HUDEP-2 (cell line): ENCODE data around the gene ZMYND8.
"Not testable (repeated sequence)": the region's sequence is repeated elsewhere in the genome, so short reads cannot be mapped to it uniquely, and the experiment has no call there.

Experiments
- DNase-seq, 76 experiments: peaks; one replicate each; lab custom pipeline; 2025; ENCODE audit not compliant: unreplicated experiment in 76 of 76; lab: John Stamatoyannopoulos, UW

Gene ZMYND8

DNA sequence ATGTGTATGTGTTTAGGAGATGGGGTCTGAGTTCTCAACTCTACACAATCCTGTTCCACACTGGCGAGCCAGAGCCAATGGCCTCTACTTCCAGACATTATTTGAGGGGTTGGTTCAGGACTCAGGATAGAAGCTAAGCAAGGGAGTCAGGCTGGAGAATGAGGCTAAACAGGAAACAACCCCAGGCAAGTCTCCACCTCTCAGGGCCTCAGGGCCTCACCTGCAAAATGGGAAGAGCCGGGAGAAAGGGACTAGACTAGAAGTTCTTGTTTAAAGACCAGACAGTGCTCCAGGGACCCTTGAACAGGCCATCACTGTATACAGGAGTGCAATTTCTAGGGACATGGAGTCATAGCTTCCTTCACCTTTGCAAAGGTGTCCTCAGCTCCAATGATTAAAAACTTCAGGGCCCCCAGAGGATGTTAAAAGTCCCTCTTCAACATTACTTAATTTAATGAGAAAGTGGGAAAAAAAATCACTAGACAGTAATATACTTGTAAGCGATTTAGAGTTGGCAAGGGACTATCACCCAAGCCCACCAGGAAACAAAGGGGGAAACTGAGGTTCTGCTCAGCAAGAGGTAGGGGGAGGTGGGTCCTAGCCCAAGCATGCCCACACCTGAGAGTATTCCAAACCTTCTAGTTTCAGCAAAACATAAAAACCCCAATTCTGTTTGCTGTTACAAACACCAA, 41.7 kb downstream of the ZMYND8 start:
- DNase-seq: no peak

DNA sequence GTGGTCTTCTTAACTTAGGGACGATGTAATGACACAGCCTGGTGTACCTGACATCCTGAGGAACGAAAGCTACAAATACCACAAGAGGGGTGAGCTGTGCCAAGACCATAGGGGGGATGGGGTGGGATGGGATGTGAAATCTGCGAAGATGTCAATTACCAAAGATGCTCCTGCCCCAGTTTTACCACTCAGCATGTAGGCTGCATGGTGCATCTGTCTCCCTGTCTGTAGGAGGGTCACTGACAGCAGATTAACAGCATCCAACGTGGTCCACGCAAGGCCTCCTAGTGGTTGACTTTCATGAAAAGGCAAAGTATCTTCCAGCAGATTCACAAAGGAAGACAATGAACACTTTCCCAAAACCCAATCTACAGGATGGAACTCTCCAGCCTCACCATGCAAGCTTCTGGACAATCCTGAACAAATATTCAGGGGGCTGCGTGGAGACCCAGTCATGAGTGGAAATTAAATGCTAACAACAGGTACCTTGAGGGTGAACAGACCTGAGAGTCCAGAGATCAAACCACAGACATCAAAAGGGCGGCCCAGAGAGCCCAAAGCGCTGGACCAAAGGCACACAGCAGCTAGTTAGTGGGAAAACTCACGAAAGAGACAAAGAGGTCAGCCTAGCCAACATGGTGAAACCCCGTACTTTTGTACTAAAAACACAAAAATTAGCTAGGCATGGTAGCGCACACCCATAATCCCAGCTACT, 44.4 kb downstream of the ZMYND8 start:
- no peak for DNase-seq

DNA sequence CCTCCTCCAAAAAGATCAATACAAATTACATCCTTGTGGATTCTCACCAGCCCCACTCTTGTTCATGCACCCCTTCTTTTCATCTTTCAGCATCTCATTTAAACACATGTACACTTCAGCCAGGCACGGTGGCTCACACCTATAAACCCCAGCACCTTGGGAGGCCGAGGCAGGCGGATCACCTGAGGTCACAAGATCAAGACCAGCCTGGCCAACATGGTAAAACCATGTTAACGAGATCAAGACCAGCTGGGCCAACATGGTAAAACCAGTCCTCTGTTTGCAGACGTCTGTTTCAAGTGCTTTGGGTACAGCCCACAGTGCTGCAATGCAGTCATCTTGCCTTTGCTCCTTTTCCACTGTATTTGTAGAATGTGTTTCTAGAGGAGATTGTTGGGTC, 45.3 kb downstream of the ZMYND8 start:
- no peak for DNase-seq

DNA sequence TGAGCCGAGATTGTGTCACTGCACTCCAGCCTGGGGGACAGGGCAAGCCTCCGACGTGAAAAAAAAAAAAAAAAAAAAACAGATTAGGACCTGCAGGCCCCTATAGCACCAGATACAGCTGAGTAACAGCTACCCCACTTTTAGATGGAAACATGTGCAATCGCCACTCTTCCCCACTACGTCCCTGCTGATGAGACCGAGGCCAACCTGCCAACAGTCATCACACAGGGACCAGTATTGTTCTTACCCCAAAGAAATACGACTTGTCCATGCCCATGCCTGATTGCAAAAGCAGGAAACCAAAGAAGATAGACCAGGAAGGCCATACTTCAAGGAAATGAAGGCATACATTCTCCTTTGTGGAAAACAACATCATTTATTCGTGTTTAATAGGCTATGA, 45.8 kb downstream of the ZMYND8 start:
- no peak for DNase-seq

DNA sequence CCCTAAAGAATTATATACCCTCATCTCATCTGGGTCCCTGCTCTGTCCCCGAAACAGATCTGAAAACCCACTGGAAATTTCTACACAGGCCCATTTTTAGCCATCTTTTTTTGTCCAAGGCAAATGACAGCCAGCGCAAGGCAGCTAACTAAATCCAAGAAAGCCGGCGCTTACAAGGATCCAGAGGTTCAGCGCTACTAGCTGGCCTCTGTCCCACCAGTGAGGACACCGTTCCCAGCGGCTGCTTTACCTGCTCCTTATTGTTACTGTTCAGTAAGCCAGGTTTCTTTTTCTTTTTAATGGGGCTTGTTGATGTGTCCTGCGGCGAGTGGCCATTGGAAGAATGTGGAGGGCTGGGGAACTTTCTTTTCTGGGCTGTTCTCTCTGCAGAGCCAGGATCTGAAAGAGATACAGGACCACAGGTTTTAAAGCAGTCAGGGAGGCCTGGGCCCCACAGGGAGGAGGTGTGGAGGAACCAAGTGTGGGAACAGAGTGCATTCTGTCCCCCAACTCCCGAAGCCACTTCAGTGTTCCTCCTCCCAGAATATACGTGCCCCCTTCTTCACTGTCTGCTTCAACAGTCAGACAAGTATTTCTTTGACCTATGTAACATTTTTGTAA, 46.6 kb downstream of the ZMYND8 start:
- DNase-seq: no peak

DNA sequence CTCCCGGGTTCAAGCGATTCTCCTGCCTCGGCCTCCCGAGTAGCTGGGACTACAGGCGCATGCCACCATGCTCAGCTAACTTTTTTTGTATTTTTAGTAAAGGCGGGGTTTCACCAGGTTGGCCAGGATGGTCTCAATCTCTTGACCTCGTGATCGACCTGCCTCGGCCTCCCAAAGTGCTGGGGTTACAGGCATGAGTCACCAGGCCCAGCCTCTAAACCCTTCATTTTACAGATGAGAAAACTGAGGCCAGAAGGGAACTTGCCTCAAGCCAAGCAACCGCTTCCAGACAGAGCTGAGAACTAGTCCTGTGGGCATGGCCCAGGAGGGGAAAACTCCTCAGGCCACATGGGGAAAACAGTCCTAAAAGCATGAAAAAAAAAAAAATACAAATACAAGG, 47.1 kb downstream of the ZMYND8 start:
- DNase-seq: no peak

DNA sequence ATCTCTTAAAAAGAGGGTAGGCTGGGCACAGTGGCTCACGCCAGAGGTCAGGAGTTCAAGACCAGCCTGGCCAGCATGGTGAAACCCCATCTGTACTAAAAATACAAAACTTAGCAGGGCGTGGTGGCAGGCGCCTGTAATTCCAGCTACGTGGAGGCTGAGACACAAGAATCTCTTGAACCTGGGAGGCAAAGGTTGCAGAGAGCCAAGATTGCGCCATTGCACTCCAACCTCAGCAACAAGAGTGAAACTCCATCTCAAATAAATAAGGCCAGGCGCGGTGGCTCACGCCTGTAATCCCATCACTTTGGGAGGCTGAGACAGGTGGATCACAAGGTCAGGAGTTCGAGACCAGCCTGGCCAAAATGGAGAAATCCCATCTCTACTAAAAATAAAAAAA, 48.9 kb downstream of the ZMYND8 start:
- DNase-seq: not testable (repeated sequence)

DNA sequence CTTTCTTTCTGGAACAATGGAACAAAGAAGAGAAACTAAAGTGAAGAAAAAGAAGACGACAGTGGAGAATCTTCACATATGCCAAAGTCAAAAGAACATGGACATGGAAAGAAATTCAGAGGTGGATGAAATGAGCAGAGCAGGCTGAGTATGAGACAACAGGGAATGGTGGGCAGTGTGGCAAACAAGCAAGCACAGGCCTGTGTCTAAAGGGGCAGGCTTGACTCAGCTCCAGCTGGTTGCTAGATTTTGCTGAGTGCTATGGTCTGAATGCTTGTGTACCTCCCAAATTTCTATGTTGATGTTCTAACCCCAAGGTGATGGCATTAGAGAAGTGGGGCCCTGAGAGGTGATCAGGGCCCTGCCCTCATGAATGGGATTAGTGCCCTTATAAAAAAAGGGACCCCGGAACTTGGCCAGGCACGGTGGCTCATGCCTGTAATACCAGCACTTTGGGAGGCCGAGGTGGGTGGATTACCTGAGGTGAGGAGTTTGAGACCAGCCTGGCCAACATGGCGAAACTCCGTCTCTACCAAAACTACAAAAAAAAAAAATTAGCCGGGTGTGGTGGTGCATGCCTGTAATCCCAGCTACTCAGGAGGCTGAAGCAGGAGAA, 49.6 kb downstream of the ZMYND8 start:
- DNase-seq: no peak

DNA sequence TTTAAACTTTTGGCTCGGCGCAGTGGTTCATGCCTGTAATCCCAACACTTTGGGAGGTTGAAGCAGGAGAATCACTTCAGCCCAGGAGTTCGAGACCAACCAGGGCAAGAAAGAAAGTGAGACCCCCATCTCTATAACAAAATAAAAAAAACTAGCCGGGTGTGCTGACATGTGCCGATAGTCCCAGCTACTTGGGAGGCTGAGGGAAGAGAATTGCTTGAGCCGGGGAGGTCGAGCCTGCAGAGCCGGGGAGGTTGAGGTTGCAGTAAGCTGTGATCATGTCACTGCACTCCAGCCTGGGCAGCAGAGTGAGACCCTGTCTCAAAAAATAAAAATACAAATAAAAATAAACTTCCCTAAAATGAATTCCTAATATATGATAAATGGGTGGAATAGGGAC, 50.4 kb downstream of the ZMYND8 start:
- DNase-seq: no peak

DNA sequence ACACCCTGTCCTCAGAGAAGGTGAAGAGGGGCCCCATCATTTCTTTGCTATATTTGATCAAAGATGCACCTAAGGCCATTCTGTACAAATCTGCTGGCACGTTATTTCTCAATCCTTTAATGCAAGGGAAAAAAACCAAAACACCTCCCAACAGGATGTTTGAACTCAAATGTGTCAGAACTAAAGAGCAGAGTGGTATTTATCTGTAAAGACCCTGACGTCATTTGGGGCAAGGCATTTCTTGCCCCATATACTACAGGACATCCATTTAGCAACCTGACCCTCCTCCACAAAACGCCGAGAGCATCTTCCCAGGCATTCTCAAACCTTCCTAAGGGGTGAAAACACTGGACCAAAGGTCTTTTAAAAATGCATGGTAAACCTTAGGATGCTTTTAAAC, 50.8 kb downstream of the ZMYND8 start:
- no peak for DNase-seq

DNA sequence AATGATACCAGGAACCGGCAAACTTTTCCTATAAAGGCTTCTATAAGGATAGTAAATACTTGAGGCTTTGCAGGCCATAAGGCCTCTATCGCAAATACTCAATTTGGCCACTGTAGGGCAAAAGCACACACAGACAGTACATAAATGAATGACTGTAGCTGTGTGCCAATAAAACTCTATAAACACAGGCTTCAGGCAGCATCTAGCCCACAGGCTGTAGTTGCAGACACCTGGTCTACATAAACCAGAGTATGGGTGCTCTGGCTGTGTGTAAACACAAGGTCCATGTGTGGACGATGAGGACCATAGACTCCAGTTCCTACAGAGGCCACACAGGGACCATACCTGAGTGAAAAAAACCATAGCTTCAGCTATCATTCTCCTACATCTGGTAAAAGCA, 52.2 kb downstream of the ZMYND8 start:
- peak in 3 of 76 experiments; percentile 5 to 8 (median 5) for DNase-seq

DNA sequence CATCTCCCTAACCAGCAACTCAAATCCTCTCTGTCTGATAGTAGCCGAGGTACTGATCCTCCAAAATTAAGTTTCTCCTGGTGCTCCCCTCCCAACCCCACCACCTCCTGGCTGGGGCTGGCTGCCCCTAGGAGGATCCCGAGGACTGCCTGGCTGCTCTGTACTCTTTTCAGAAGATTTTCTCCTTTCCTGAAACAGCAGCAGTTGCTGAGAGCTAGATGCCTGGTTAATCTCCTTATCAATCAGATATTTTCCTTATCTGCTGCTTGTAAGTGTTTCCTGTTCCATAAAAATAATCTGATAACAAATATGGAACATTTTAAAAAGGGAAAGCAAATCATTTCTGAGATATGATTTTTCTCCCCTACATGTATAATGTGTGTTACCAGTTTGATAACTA, 52.8 kb downstream of the ZMYND8 start:
- no peak for DNase-seq

DNA sequence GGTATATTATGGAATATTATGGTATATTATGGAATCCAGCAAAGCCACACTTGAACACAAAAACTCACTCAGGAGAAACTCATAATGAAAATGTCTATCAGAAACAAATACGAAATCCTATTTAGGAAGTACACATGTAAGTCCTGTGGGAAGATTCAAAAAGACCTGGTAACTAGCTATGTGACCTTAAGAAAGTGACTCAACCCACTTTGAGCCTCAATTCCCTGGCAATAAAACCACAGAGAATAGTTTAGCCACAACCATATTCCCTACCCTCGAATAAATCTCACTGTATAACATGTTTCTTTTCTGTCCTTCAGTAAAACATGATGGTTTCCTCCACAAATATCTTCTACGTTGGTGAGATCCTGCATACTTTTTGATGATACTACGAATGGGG, 56.4 kb downstream of the ZMYND8 start:
- no peak for DNase-seq

DNA sequence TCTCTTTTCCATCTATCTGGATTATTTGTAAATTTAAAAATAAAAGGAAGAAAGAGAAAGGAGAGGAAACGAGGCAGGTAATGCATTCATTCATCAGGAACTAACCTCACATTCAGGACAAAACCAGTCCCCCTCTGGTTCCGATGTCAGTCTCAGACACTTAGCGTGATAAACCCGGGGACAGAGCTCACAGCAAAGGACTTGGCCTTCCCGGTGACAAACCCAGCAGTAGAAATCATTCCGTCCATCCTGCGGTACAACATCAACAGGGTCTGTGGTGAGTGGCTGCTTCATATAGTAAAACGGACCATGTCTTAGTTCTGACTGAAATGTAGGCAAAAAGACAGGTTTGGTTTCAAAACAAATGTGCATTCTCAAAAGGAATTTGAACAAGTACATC, 57.9 kb downstream of the ZMYND8 start:
- no peak for DNase-seq

DNA sequence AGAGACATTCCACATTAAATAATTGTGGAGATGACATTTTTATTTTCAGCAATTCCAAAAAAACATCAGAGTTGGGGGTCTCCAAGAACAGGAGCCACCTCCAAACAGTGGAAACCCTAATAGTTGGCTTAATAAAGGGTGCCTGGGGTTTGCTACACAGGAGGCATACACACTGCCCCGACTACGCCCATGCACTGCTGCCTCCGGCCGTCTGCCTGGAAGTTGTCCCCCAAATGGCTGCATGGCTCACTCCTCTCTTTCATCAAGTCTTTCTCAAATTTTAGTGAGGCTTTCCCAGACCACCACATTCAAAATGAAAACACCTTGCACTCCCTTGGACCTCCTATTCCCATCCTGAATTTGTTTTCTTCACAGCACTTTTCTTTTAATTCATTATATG, 58.8 kb downstream of the ZMYND8 start:
- DNase-seq: no peak

DNA sequence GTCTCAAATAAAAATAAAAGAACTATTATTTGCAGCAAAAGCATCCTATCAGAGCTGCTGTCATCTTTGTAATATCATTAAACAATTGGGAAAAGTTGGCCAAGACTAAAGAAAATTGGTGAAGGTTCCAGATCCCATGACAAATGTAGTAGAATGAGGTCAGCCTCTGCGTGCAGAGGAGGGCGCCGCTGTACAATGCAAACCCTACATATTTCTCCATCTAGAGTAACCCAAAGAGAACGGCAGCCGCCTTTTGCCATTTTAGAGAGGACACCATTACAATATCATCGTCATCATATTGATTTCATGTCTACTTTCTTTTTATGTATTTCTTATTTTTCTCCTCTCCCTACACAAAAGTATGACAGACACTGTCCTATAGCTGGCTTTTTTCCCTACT, 59.5 kb downstream of the ZMYND8 start:
- DNase-seq: peak in 2 of 76 experiments; percentile 7 to 15

DNA sequence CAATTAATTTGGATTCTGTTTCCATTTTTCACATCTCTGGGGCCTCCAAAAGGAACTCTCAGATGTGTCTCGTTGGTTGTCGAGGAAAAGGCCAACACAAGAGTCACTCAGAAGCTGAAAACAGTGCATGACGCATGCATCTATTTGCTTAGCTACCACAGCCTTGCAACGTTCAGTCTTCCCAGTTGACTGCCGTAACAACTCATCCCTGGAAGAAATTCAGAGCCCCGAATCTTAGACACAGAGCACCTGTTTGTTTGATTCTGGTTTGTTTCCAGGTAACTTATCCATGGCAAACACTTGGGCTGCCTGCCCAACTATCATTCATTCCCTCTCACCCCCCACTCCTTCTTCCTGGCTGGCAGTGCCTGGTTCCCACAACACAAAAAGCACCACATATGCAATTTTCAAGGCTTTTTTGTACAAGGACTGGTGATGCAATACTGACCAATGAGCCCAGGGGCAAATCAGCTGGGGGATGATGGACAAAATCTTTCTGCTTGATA, 60.5 kb downstream of the ZMYND8 start:
- no peak for DNase-seq

DNA sequence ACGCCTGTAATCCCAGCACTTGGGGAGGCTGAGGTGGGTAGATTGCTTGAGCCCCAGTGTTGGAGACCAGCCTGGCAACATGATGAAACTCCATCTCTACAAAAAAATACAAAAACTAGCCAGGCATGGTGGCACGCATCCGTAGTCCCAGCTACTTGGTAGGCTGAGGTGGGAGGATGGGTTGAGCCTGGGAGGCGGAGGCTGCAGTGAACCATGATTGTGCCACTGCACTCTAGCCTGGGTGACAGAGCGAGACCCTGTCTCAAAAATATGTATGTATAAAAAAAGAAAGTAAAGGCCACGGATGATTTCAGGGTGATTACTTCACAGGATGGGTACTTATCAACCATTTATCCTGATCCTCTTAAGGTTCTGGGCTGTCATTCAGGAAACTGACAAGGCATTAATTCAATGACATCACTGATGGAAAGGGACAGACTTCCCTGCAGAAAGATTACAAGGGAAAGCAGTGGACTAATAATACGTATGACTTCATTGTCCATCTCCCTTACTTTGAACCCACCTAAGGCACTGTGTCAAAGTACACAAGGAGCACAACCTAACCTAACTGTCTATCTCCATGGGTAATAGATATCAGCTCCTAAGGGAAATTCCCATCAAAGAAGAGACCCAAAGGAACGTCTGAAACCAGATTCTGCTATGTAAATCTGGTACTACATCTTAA, 61.2 kb downstream of the ZMYND8 start:
- no peak for DNase-seq

DNA sequence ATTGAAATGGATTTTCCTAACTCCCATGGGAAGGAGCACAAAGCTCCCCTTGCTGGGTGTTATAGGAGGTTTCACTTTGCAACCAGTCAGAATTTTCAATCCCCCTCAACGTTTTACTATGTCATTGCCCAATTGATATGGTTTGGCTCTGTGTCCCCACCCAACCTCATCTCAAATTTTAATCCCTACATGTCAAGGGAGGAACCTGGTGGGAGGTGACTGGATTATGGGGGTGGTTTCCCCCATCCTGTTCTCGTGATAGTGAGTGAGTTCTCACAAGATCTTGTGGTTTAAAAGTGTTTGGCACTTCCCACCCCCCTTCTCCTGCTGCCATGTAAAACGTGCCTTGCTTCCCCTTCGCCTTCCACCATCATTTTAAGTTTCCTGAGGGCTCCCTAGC, 62.9 kb downstream of the ZMYND8 start:
- peak in 23 of 76 experiments; percentile 2 to 50 (median 20) for DNase-seq

DNA sequence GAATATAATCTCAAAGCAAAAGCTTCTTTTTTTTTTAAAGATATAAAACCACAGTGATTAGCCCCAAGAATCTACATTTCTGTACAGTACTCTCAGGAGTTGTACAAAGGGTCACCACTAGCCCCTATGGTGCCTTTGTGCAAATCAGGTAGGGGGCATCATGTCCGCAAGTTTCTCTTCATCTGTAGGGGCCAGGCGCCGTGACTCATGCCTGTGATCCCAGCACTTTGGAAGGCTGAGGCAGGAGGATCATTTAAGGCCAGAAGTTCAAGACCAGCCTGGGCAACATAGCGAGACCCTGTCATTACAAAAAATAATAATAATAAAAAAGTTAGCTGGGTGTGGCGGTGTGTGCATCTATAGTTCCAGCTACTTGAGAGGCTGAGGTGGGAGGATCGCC, 63.9 kb downstream of the ZMYND8 start:
- no peak for DNase-seq
